HG03520 (cell line): Measurements from ENCODE around the gene QRICH2.
"Not testable (repeated sequence)": the region's sequence is repeated elsewhere in the genome, so short reads cannot be mapped to it uniquely, and the experiment has no call there.

Experiments used
- ATAC-seq: cut with Tn5 transposase; IDR thresholded peaks from one replicate; pipeline ENCODE4 v1.9.1; 2021; ENCODE audit warnings: mild to moderate bottlenecking, moderate library complexity; ENCODE audit not compliant: unreplicated experiment

QRICH2 gene

GRCh38 chr17:76252040-76252954 lies 55.8 kb downstream of the QRICH2 start:
- ATAC-seq, result peak; percentile 48

GRCh38 chr17:76251478-76252039 lies 56.5 kb downstream of the QRICH2 start:
- ATAC-seq, result no peak

GRCh38 chr17:76250141-76250540 lies 57.9 kb downstream of the QRICH2 start:
- no peak for ATAC-seq

GRCh38 chr17:76248013-76248782 lies 59.9 kb downstream of the QRICH2 start:
- ATAC-seq, result no peak

- no peak for ATAC-seq
Measured at GRCh38 chr17:76247304-76247703, 60.8 kb downstream of the QRICH2 start.

- ATAC-seq, result peak; percentile 91
Measured at GRCh38 chr17:76246080-76247066, 61.7 kb downstream of the QRICH2 start.

- not testable (repeated sequence) for ATAC-seq
Measured at GRCh38 chr17:76244721-76245120, 63.4 kb downstream of the QRICH2 start.

GRCh38 chr17:76243826-76244679 lies 64.0 kb downstream of the QRICH2 start:
- no peak for ATAC-seq

GRCh38 chr17:76241691-76242255 lies 66.3 kb downstream of the QRICH2 start:
- ATAC-seq, result no peak

- ATAC-seq, result no peak
Measured at GRCh38 chr17:76241204-76241538, 66.9 kb downstream of the QRICH2 start.

- peak; percentile 66 for ATAC-seq
Measured at GRCh38 chr17:76240461-76241203, 67.4 kb downstream of the QRICH2 start, which contains the start of gene RNF157. RNF157 (minus strand) TSS chr17:76240493; CDS start chr17:76240240, 253 bp downstream.

- peak; percentile 8 for ATAC-seq
Measured at GRCh38 chr17:76239538-76240274, 68.4 kb downstream of the QRICH2 start.

- ATAC-seq, result no peak
Measured at GRCh38 chr17:76238847-76239537, 69.1 kb downstream of the QRICH2 start.

- no peak for ATAC-seq
Measured at GRCh38 chr17:76237859-76238313, 70.2 kb downstream of the QRICH2 start.

- no peak for ATAC-seq
Measured at GRCh38 chr17:76236603-76237002, 71.5 kb downstream of the QRICH2 start.

GRCh38 chr17:76235883-76236282 lies 72.2 kb downstream of the QRICH2 start:
- no peak for ATAC-seq

- no peak for ATAC-seq
Measured at GRCh38 chr17:76234354-76234679, 73.8 kb downstream of the QRICH2 start.
